Measurements from ENCODE around the gene BCL2L1.

DNA sequence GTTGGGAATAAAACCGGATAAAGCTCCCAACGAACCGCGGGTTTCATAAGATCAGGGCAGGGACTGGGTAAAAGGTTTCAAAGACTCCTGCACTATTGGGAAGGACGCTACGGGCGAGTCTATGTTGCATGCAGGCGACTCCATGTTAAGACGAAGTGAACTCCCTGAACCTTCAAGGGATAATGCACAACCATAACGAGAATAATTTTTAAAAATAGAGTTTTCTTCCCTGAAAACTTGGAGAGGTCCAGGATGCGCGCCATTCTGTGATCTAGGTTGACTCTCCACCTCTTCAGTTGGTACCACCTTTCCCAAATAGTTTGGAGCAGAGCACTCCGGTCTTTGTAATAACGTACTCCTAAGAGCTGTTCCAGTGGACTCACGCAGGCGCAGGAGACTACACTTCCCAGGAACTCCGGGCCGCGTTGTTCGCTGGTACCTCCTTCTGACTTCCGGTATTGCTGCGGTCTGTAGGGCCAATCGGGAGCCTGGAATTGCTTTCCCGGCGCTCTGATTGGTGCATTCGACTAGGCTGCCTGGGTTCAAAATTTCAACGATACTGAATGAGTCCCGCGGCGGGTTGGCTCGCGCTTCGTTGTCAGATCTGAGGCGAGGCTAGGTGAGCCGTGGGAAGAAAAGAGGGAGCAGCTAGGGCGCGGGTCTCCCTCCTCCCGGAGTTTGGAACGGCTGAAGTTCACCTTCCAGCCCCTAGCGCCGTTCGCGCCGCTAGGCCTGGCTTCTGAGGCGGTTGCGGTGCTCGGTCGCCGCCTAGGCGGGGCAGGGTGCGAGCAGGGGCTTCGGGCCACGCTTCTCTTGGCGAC is 16.3 kb upstream of the BCL2L1 start, which contains the start of gene TPX2:
- TF ChIP-seq GATA2 (IDR thresholded peaks at IDR 0.05; ENCODE audit: low read depth, low read length) (no peak), GATA3 (IDR thresholded peaks at IDR 0.05; ENCODE audit: low read depth, low read length) (no peak)
